ENCODE results near the gene XXYLT1. TPM values are rescaled to one million over a fixed set of nuclear protein-coding genes. Genes with fewer than 3 reads are reported as not detected.

XXYLT1 gene
- total and polyA plus RNA-seq, 2 of the 4 experiments (the other 2 are of a cell fraction): 14.7 to 18.1 TPM

DNA sequence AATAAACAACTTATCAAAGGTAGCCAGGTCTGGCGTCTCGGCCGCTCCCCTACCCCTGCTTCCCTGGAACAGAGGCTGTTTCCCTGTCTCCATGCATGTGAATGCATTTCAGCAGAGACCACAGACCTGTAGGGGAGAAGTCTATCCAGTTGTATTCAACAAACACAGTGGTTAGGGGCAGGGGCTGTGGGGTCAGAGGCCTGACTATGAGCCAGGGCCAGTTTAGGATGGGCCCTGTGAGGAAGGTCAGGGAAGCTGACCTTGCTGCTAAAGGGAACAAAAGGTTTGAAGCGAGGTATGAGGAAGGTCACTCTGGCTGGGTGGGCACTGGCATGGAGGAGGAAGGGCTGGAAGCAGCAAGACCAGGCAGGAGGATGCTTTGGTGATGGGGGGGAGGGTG, 184.6 kb downstream of the XXYLT1 start:
- H4K91ac ChIP-seq (ENCODE audit: insufficient read depth, low read depth, low read length): no peak overlapping the region
- dilution Hi-C loops (cut with HindIII; ENCODE audit: low sequenced_read_pairs, unreplicated experiment) (no loop called here), intact Hi-C loops (cut with micrococcal nuclease) (no loop called here), in situ Hi-C loops (cut with MboI; ENCODE audit: low sequenced_read_pairs) (no loop called here)
- no peaks in the 10 kb centered on the region; a peak in 1 of 4 replicates for H3K79me1 ChIP-seq (ENCODE audit: low read depth in 1 of 2, low read length in 2 of 2)
- no peak overlapping the region for H2AK9ac ChIP-seq (replicated peaks; ENCODE audit: low read depth, low read length, poor library complexity)
- H3K18ac ChIP-seq (ENCODE audit: low read depth, low read length): no peak overlapping the region
- no peaks in the 10 kb centered on the region for H3K27me3 ChIP-seq (ENCODE audit: control insufficient read depth, insufficient read depth, low read length)
- H3K56ac ChIP-seq (ENCODE audit: extremely low read depth, insufficient read depth, low read length): no peak overlapping the region
- no peak overlapping the region for H2BK120ac ChIP-seq (ENCODE audit: low read depth, low read length)
- no peak for DNase-seq
- no peak overlapping the region for H3K4me3 ChIP-seq (ENCODE audit: insufficient read depth, low read depth, low read length)
- no TSS peak for BruUV-seq (replicated peaks)
- H3K4me1 ChIP-seq (ENCODE audit: control insufficient read depth, insufficient read depth, low read length): peaks cover 7% of the 10 kb centered on the region; the same call in 1 of the 2 replicates
- H4K20me1 ChIP-seq (ENCODE audit: insufficient read depth, low read length): peaks cover 2% of the 10 kb centered on the region; the same call in 1 of the 2 replicates
- H3K27ac ChIP-seq (ENCODE audit: insufficient read depth, low read length): no peak overlapping the region
- H2AK5ac ChIP-seq (ENCODE audit: low read depth, low read length): no peak overlapping the region
- H3K4me2 ChIP-seq (ENCODE audit: low read depth, low read length): no peak overlapping the region
- no peaks in the 10 kb centered on the region for H3K9me3 ChIP-seq (ENCODE audit: control insufficient read depth, insufficient read depth, low read length)
- H3K23ac ChIP-seq (ENCODE audit: low read depth, low read length): no peak overlapping the region
- TF ChIP-seq, protein P1, sequence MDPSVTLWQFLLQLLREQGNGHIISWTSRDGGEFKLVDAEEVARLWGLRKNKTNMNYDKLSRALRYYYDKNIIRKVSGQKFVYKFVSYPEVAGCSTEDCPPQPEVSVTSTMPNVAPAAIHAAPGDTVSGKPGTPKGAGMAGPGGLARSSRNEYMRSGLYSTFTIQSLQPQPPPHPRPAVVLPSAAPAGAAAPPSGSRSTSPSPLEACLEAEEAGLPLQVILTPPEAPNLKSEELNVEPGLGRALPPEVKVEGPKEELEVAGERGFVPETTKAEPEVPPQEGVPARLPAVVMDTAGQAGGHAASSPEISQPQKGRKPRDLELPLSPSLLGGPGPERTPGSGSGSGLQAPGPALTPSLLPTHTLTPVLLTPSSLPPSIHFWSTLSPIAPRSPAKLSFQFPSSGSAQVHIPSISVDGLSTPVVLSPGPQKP (IDR thresholded peaks at IDR 0.05; ENCODE audit: borderline replicate concordance, low read depth, low read length): no peak
- TF ChIP-seq RCOR1 (IDR thresholded peaks at IDR 0.05; ENCODE audit: insufficient replicate concordance, low read length): no peak
- TF ChIP-seq CHD1 (IDR thresholded peaks at IDR 0.05; ENCODE audit: low read depth, low read length): no peak
- no peak for TF ChIP-seq BHLHE40 (IDR thresholded peaks at IDR 0.05; ENCODE audit: low read depth, low read length)
- no peak for TF ChIP-seq MAZ (IDR thresholded peaks at IDR 0.05; ENCODE audit: borderline replicate concordance, low read depth, low read length)
- TF ChIP-seq POLR2A (IDR thresholded peaks at IDR 0.05; ENCODE audit: low read depth, low read length): no peak
- TF ChIP-seq, protein P2, sequence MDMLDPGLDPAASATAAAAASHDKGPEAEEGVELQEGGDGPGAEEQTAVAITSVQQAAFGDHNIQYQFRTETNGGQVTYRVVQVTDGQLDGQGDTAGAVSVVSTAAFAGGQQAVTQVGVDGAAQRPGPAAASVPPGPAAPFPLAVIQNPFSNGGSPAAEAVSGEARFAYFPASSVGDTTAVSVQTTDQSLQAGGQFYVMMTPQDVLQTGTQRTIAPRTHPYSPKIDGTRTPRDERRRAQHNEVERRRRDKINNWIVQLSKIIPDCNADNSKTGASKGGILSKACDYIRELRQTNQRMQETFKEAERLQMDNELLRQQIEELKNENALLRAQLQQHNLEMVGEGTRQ (IDR thresholded peaks at IDR 0.05; ENCODE audit: low read depth, low read length): no peak
- no peak for TF ChIP-seq RAD21 (IDR thresholded peaks at IDR 0.05; ENCODE audit: low read length)
- TF ChIP-seq RFX5 (IDR thresholded peaks at IDR 0.05; ENCODE audit: low read depth, low read length): no peak
- no peak for TF ChIP-seq SMC3 (IDR thresholded peaks at IDR 0.05; ENCODE audit: low read depth, low read length)
- TF ChIP-seq, protein P3, sequence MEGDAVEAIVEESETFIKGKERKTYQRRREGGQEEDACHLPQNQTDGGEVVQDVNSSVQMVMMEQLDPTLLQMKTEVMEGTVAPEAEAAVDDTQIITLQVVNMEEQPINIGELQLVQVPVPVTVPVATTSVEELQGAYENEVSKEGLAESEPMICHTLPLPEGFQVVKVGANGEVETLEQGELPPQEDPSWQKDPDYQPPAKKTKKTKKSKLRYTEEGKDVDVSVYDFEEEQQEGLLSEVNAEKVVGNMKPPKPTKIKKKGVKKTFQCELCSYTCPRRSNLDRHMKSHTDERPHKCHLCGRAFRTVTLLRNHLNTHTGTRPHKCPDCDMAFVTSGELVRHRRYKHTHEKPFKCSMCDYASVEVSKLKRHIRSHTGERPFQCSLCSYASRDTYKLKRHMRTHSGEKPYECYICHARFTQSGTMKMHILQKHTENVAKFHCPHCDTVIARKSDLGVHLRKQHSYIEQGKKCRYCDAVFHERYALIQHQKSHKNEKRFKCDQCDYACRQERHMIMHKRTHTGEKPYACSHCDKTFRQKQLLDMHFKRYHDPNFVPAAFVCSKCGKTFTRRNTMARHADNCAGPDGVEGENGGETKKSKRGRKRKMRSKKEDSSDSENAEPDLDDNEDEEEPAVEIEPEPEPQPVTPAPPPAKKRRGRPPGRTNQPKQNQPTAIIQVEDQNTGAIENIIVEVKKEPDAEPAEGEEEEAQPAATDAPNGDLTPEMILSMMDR (conservative IDR thresholded peaks at IDR 0.05; ENCODE audit: low read depth, low read length): no peak
- TF ChIP-seq MXI1 (IDR thresholded peaks at IDR 0.05; ENCODE audit: borderline replicate concordance, low read depth, low read length): no peak
- TF ChIP-seq MAFK (IDR thresholded peaks at IDR 0.05; ENCODE audit: low read depth, low read length): no peak
- TF ChIP-seq FOS (IDR thresholded peaks at IDR 0.05; ENCODE audit: low read depth, low read length): no peak
- TF ChIP-seq CEBPB (IDR thresholded peaks at IDR 0.05; ENCODE audit: low read depth, low read length): no peak
- no peak for TF ChIP-seq NFE2L2 (IDR thresholded peaks at IDR 0.05; ENCODE audit: low read depth, low read length)
- H3K9me1 ChIP-seq (ENCODE audit: insufficient read depth, low read length): no peaks in the 10 kb centered on the region
- H2BK5ac ChIP-seq (ENCODE audit: low read depth, low read length, poor library complexity, severe bottlenecking): no peak overlapping the region
- POLR2A ChIA-PET (ENCODE audit: unreplicated experiment): no interaction called here
- H2BK20ac ChIP-seq (ENCODE audit: low read depth, low read length): no peak overlapping the region
- no peak overlapping the region for H2BK15ac ChIP-seq (ENCODE audit: low read depth, low read length)
- H3K14ac ChIP-seq (replicated peaks; ENCODE audit: low read depth, low read length): no peak overlapping the region
- no peak for ATAC-seq (ENCODE audit: low read depth)
- 100% methylated on average over 1 of the region's 4 CpGs; no CpG with 5 or more reads in 1 of the 2 experiments for WGBS, 2 experiments (ENCODE audit: extremely low coverage in 2 of 2, insufficient read length in 1 of 2)
- H3K4ac ChIP-seq (ENCODE audit: low read depth, low read length): no peak overlapping the region
- no peak overlapping the region for H3K9ac ChIP-seq (ENCODE audit: low read depth, low read length)
- CTCF ChIA-PET: interaction anchor here (0.6 kb wide), 1 partner anchor 415 kb away, joined by 3 read pairs; no protein-coding TSS in a partner anchor
- H2AFZ ChIP-seq (replicated peaks; ENCODE audit: low read length, poor library complexity): no peak overlapping the region
- H3K36me3 ChIP-seq (ENCODE audit: control insufficient read depth, insufficient read depth, low read length): no peaks in the 10 kb centered on the region
- no peak overlapping the region for H4K5ac ChIP-seq (ENCODE audit: low read depth, low read length)
- no peak overlapping the region for H4K8ac ChIP-seq (ENCODE audit: low read depth in 2 of 2, low read length in 2 of 2)

Measured in IMR-90 (cell line).